WI38 (cell line): ENCODE data around the gene C19orf47.

Experiments
- H3K4me3 ChIP-seq: 2 replicates; pipeline ENCODE4 v1.5.1; 2011; ENCODE audit warnings: low read depth, mild to moderate bottlenecking, control low read depth, low read length
- CTCF ChIP-seq: IDR thresholded peaks from 2 replicates; pipeline ENCODE4 v1.5.1; 2012; ENCODE audit warnings: low read depth, mild to moderate bottlenecking, control low read depth, low read length

The C19orf47 gene

GRCh38 chr19:40348125-40348913, at the start of gene C19orf47, which contains the start of gene PLD3:
TSS of gene C19orf47 (minus strand) at chr19:40348397. CDS start at chr19:40341857, 6,540 bp downstream.
TSS of gene PLD3 (plus strand) at chr19:40348695. CDS start at chr19:40366484, 17,789 bp downstream.
- H3K4me3 ChIP-seq, result peak within 1 kb of the TSS; percentile 88
- no peak for TF ChIP-seq CTCF

- H3K4me3 ChIP-seq, result no peak overlapping the region
- TF ChIP-seq CTCF, result no peak
These were observed 49.3 kb upstream of the C19orf47 start for GRCh38 chr19:40397568-40397906.

GRCh38 chr19:40396886-40397567, 48.8 kb upstream of the C19orf47 start:
- TF ChIP-seq CTCF, result no peak
- no peak overlapping the region for H3K4me3 ChIP-seq

- TF ChIP-seq CTCF, result no peak
- no peak overlapping the region for H3K4me3 ChIP-seq
These were observed 47.8 kb upstream of the C19orf47 start for GRCh38 chr19:40395956-40396355.

- TF ChIP-seq CTCF, result no peak
These were observed 46.6 kb upstream of the C19orf47 start for GRCh38 chr19:40394816-40395210.

GRCh38 chr19:40393894-40394815, 46.0 kb upstream of the C19orf47 start:
- H3K4me3 ChIP-seq, result no peak overlapping the region
- no peak for TF ChIP-seq CTCF

More at GRCh38 chr19:40394816-40395210, 46.6 kb upstream of the C19orf47 start:
- no peak overlapping the region for H3K4me3 ChIP-seq
